Neural cell (in vitro differentiated cells): Measurements from ENCODE around the gene CLDN24. TPM values are rescaled to one million over a fixed set of nuclear protein-coding genes. Genes with fewer than 3 reads are reported as not detected.
"Not testable (repeated sequence)": the region's sequence is repeated elsewhere in the genome, so short reads cannot be mapped to it uniquely, and the experiment has no call there.

Source experiments
- H2AFZ ChIP-seq: fragments of 200-600, 300-800 bp; sonication (generic), shearing (Covaris generic); 2 replicates; pipeline ENCODE4 v1.6.0; 2014; ENCODE audit warnings: low read depth, mild to moderate bottlenecking, antibody characterized with exemption, low read length, moderate library complexity
- H3F3A ChIP-seq: fragments of 200-600 bp; shearing (Covaris generic); 2 replicates; pipeline ENCODE4 v1.6.1; 2016; ENCODE audit warnings: mild to moderate bottlenecking, moderate library complexity, mixed read lengths, antibody characterized with exemption, low read length; ENCODE audit not compliant: insufficient read depth, poor library complexity, severe bottlenecking
- H3K27ac ChIP-seq: fragments of 200-600, 300-800 bp; sonication (generic), shearing (Covaris generic); 2 replicates; pipeline ENCODE4 v1.5.1; 2014; ENCODE audit warnings: mild to moderate bottlenecking, low read length, moderate library complexity
- H3K27me3 ChIP-seq: fragments of 300-800, 200-600 bp; sonication (generic), shearing (Covaris generic); 2 replicates; pipeline ENCODE4 v1.6.0; 2014; ENCODE audit warnings: mild to moderate bottlenecking, low read depth, low read length, moderate library complexity; ENCODE audit not compliant: insufficient read depth
- H3K36me3 ChIP-seq: fragments of 300-800, 200-600 bp; sonication (generic), shearing (Covaris generic); 2 replicates; pipeline ENCODE4 v1.5.1; 2014; ENCODE audit warnings: mild to moderate bottlenecking, antibody characterized with exemption, low read length, moderate library complexity; ENCODE audit not compliant: insufficient read depth
- H3K4me2 ChIP-seq: fragments of 300-800, 200-600 bp; sonication (generic), shearing (Covaris generic); 2 replicates; pipeline ENCODE4 v1.6.0; 2014; ENCODE audit warnings: mild to moderate bottlenecking, low read length
- H3K4me3 ChIP-seq: fragments of 300-800, 200-600 bp; sonication (generic), shearing (Covaris generic); 2 replicates; pipeline ENCODE4 v1.5.1; 2014; ENCODE audit warnings: mild to moderate bottlenecking, low read length, moderate library complexity
- H3K79me2 ChIP-seq: fragments of 200-600 bp; shearing (Covaris generic); replicated peaks from 2 replicates; pipeline ENCODE4 v1.6.0; 2014; ENCODE audit warnings: mild to moderate bottlenecking, low read length, moderate library complexity; ENCODE audit not compliant: insufficient read depth
- H3K9ac ChIP-seq: fragments of 300-800, 200-600 bp; sonication (generic), shearing (Covaris generic); 2 replicates; pipeline ENCODE4 v1.6.1; 2016; ENCODE audit warnings: mild to moderate bottlenecking, low read length, mixed read lengths
- H3K9me2 ChIP-seq: fragments of 200-600 bp; shearing (Covaris generic); 2 replicates; pipeline ENCODE4 v1.6.1; 2016; ENCODE audit warnings: mild to moderate bottlenecking, low read length, mixed read lengths; ENCODE audit not compliant: insufficient read depth
- H3K9me3 ChIP-seq: fragments of 200-600, 300-800 bp; sonication (generic), shearing (Covaris generic); 2 replicates; pipeline ENCODE4 v1.6.1; 2016; ENCODE audit warnings: mild to moderate bottlenecking, mixed run types, low read length, moderate library complexity, mixed read lengths
- H4K20me1 ChIP-seq: fragments of 200-600 bp; shearing (Covaris generic); 2 replicates; pipeline ENCODE4 v1.6.1; 2016; ENCODE audit warnings: mild to moderate bottlenecking, mixed run types; ENCODE audit not compliant: insufficient read depth
- CTCF ChIP-seq: fragments of 450-650 bp; IDR thresholded peaks from 2 replicates; pipeline ENCODE4 v1.5.1; 2014; ENCODE audit warnings: antibody characterized with exemption, mild to moderate bottlenecking, moderate library complexity; ENCODE audit not compliant: poor library complexity, severe bottlenecking
- EP300 ChIP-seq: fragments of 450-650 bp; conservative IDR thresholded peaks from 2 replicates; pipeline ENCODE4 v1.6.1; 2014; ENCODE audit warnings: antibody characterized with exemption, mild to moderate bottlenecking, moderate library complexity; ENCODE audit not compliant: poor library complexity, severe bottlenecking
- EZH2 ChIP-seq: fragments of 200-600, 300-800 bp; shearing (Covaris generic), sonication (generic); IDR thresholded peaks from 2 replicates; pipeline ENCODE4 v1.6.1; 2014; ENCODE audit warnings: antibody characterized with exemption, low read length, borderline replicate concordance, mild to moderate bottlenecking; ENCODE audit not compliant: insufficient read depth, poor library complexity, severe bottlenecking
- MXI1 ChIP-seq: fragments of 450-650 bp; conservative IDR thresholded peaks from 2 replicates; pipeline ENCODE4 v1.6.1; 2014; ENCODE audit warnings: antibody characterized with exemption, mild to moderate bottlenecking; ENCODE audit not compliant: poor library complexity, severe bottlenecking
- POLR2AphosphoS5 ChIP-seq: IDR thresholded peaks from 2 replicates; pipeline ENCODE4 v1.6.1; 2012
- RAD21 ChIP-seq: fragments of 450-650 bp; conservative IDR thresholded peaks from 2 replicates; pipeline ENCODE4 v1.6.1; 2014; ENCODE audit warnings: antibody characterized with exemption, mild to moderate bottlenecking, moderate library complexity
- REST ChIP-seq: IDR thresholded peaks from 2 replicates; pipeline ENCODE4 v1.6.1; 2012; ENCODE audit warnings: borderline replicate concordance
- SMC3 ChIP-seq: fragments of 450-650 bp; conservative IDR thresholded peaks from 2 replicates; pipeline ENCODE4 v1.6.1; 2014; ENCODE audit warnings: antibody characterized with exemption, mild to moderate bottlenecking, moderate library complexity; ENCODE audit not compliant: poor library complexity
- TAF1 ChIP-seq: IDR thresholded peaks from 2 replicates; pipeline ENCODE4 v1.6.1; 2012; ENCODE audit warnings: low read depth
- polyA plus RNA-seq: library from polyadenylated mRNA; depleted of rRNA; stranded (reverse); fragments of >200 nt; gene quantifications from 2 replicates; pipeline ENCODE4 v1.2.3, GENCODE V29; 2014

Gene CLDN24
- polyA plus RNA-seq, 1 donor from 2014 or later = not detected

GRCh38 chr4:183324619-183325018 is 2.4 kb upstream of the CLDN24 start:
- Histone ChIP-seq H4K20me1 (no peaks in the 10 kb centered on the region), H3F3A (no peaks in the 10 kb centered on the region), H3K4me3 (no peak overlapping the region), H3K4me2 (no peak overlapping the region), H2AFZ (no peak overlapping the region), H3K27me3 (no peaks in the 10 kb centered on the region), H3K36me3 (no peaks in the 10 kb centered on the region), H3K9ac (no peak overlapping the region), H3K9me3 (no peaks in the 10 kb centered on the region), H3K9me2 (no peaks in the 10 kb centered on the region), H3K79me2 (no peaks in the 10 kb centered on the region), H3K27ac (no peak overlapping the region)
- no peak for TF ChIP-seq EZH2
- no peak for TF ChIP-seq CTCF
- TF ChIP-seq POLR2AphosphoS5 = no peak
- TF ChIP-seq MXI1 = no peak
- no peak for TF ChIP-seq REST
- no peak for TF ChIP-seq TAF1
- no peak for TF ChIP-seq EP300
- no peak for TF ChIP-seq RAD21

- not testable (repeated sequence) for H3K27ac ChIP-seq, H3K4me3 ChIP-seq, H3K9me2 ChIP-seq, H3K9ac ChIP-seq, H3K79me2 ChIP-seq, H3K9me3 ChIP-seq, H2AFZ ChIP-seq, H3K27me3 ChIP-seq, H3K4me2 ChIP-seq, H4K20me1 ChIP-seq, H3K36me3 ChIP-seq, H3F3A ChIP-seq
Measured at GRCh38 chr4:183324056-183324455, 1.8 kb upstream of the CLDN24 start.

- Histone ChIP-seq H3K79me2 (no peaks in the 10 kb centered on the region), H3K9me3 (no peaks in the 10 kb centered on the region), H3K27ac (no peak overlapping the region), H2AFZ (no peak overlapping the region), H4K20me1 (no peaks in the 10 kb centered on the region), H3K4me3 (no peak overlapping the region), H3K27me3 (no peaks in the 10 kb centered on the region), H3K4me2 (no peak overlapping the region), H3K9ac (no peak overlapping the region), H3K36me3 (no peaks in the 10 kb centered on the region), H3F3A (no peaks in the 10 kb centered on the region), H3K9me2 (no peaks in the 10 kb centered on the region)
- TF ChIP-seq RAD21 (no peak), EZH2 (no peak), SMC3 (no peak), EP300 (no peak), CTCF (no peak), POLR2AphosphoS5 (no peak), TAF1 (no peak), REST (no peak), MXI1 (no peak)
Measured at GRCh38 chr4:183323295-183323694, 1.1 kb upstream of the CLDN24 start.
